ENCODE data around the gene CDHR3.
"Not testable (repeated sequence)": the region's sequence is repeated elsewhere in the genome, so short reads cannot be mapped to it uniquely, and the experiment has no call there.

CDHR3 gene, protein sequence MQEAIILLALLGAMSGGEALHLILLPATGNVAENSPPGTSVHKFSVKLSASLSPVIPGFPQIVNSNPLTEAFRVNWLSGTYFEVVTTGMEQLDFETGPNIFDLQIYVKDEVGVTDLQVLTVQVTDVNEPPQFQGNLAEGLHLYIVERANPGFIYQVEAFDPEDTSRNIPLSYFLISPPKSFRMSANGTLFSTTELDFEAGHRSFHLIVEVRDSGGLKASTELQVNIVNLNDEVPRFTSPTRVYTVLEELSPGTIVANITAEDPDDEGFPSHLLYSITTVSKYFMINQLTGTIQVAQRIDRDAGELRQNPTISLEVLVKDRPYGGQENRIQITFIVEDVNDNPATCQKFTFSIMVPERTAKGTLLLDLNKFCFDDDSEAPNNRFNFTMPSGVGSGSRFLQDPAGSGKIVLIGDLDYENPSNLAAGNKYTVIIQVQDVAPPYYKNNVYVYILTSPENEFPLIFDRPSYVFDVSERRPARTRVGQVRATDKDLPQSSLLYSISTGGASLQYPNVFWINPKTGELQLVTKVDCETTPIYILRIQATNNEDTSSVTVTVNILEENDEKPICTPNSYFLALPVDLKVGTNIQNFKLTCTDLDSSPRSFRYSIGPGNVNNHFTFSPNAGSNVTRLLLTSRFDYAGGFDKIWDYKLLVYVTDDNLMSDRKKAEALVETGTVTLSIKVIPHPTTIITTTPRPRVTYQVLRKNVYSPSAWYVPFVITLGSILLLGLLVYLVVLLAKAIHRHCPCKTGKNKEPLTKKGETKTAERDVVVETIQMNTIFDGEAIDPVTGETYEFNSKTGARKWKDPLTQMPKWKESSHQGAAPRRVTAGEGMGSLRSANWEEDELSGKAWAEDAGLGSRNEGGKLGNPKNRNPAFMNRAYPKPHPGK

DNA sequence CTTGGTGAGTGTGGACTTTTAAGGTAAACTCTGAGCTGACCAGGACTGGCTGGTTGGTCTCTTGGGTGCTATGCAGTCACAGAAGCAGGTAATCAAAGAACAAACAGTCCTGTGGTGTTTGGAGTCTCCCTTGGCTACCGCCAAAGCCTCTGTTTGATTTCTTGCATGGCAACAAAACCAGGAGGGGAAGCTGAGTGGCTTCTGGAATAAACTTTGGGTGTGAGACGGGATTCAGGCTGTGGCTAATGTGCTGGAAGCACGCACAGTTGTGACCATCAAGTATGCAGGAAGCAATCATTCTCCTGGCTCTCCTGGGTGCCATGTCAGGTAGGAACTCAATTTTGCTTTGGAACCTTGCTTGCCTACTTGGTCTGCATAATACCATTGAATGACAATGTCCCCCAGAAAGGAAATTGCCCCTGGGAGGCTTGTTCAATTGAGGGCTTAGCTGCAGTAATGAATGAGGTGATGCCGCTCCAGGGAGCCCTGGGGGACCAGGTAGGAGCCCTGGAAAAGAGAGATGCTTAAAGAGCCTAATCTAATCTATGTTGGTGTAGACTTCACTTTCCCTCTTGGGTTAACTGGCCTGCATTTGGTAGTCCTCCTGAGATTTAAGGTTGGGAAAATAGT is at the start of gene CDHR3:
Gene CDHR3, plus strand, starts transcription at position 227 of the 630 bp plus-strand sequence. Its CDS starts 55 bp downstream, at position 282.
- DNase-seq = no peak

DNA sequence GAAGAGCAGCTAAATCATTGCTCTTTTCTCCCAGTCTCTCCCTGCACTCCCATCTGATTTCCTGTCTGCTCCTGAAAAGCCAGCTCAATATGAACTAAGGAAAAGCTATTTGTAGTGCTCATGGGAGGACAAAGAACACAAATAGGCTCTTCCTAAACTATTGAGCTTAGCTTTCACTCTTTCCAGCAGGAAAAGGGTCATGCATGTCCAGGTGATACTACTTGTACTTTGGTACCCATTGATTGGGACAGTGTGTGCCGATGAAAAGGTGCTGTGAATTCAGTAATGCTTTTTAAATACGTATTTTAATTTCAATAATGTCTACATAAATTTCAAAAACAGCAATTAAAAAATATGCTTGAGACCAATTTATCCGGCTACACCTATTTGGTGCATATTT is 49.1 kb upstream of the CDHR3 start:
- no peak for DNase-seq

DNA sequence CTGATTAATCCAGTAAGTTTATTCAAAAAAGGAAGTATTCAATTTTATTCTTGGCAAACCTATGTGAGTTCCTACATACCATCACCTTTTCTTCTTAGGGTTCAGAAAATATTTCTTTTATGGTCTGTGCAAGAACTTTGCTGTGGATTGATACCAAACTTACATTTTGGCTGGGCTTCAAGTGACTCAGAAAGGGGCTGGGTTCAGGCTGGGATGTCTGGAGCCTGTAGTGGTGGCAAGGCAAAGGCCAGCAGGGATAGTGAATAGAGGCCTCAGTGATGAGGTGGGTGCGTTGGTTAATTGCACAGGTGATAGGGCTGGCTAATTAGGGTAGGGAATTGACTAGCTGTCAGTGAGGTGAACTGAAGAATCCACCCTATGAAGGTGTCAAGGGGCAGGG is 46.5 kb upstream of the CDHR3 start:
- DNase-seq = no peak

DNA sequence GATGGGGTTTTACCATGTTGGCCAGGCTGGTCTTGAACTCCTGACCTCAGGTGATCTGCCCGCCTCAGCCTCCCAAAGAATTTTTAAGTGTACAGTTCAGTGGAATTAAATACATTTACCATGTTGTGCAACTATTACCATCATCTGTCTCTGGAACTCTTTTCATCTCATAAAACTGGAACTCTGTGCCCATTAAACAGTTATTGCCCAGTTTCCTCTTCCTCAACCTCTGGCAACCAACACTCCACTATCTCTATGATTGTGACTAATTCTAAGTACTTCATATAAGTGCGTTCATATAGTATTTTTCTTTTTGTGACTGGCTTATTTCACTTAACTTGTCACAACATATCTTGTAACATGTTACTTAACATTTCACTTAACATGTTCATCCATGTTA is 45.4 kb upstream of the CDHR3 start:
- DNase-seq = no peak

DNA sequence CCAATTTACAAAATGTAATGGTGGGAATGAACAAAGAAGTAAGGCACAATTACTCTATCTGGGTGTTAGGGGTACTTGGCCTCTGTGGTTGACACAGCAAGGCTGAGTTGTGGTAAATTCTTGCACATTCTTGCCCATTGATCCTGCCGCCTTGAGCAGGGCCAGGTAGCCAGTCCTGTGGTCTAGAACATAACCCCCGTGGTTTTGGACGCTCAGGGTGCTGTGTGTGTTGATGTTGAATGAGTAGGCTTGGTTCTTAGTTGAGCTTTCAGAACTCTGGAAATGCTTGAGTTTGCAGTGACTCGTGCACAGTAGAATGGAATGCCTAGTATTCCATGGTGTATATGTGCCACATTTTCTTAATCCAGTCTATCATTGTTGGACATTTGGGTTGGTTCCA is 42.3 kb upstream of the CDHR3 start:
- DNase-seq = no peak

DNA sequence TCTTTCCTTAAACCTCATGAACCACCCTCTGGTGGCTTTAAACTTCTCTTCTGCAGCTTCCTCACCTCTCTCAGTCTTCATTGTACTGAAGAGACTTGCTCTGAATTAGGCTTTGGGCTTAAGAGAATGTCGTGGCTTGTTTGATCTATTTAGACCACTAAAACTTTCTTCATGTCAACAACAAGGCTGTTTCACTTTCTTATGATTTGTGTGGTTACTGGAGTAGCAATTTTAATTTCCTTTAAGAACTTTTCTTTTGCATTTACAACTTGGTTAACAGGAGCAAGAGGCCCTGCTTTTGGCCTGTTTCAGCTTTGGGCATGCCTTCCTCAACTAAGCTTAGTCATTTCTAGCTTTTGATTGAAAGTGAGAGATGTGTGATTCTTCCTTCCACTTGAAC is 38.1 kb upstream of the CDHR3 start:
- DNase-seq = no peak

DNA sequence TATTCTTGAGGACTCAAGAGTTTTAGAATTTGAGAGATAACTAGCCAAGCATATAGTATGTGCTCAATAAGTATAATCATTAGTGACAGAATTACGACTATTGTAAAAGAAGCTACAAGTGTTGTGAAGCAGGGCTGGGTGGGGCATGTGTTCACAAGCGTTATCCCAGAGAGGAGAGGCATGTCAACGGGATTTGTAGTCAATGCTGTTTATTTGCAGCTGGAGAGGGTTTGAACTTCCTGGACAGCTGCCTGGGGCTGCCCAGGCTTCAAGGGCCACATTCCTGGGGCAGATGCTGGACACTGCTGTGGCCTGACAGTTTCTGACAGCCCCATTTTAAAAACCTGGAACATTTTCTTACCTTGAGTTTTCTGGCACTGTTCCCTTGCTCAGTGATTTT is 36.9 kb upstream of the CDHR3 start:
- no peak for DNase-seq

DNA sequence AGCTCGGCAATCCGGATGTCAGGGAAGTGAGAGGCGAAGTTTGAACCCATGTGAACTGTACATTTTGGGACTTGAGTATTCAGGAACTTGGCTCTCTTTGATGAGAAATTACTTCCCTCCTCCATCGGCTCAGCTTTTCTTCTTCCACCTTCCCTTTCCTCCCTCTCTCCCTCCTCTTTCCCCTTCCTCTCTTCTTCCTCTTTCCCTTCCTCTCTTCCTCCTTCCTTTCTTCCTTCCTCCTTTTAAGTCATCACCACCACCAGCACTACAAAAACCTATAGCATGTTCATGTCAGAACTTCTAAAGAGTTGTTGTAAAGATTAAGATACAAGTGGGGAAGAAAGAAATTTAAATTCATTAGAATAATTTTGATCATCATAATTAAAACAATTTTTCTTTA is 31.9 kb upstream of the CDHR3 start:
- DNase-seq = no peak

DNA sequence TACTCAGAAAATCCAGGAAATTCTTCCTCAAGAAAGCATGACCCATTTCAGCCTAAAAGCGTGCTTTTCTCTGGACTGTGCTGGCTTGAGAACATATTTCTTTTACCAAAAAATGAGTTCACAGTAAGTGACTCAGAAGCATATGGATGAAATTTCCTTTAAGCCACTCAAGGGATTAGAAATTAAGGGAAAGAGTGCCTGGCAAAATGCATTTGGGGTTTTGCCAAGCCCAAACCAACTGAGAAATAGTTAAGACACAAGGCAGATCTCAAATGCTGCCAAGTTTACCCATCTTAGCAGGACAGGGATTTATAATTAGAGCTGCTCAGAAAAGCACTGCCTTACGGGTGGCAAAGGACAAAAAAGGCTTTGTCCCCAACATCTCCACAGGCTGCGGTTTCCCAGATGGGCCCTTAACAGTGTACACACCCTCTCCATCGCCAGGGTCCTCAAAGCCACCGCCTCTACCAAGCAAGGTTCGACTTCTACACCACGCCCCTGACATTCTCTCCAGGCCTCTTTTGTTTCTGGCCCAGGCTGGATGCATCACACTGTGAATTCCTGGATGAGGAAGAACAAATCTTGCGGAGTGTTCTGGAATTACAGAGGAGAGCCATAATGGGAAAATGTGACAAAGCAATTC is 30.1 kb upstream of the CDHR3 start:
- DNase-seq = peak in 9 of 51 donors; percentile 1 to 48 (median 37)

DNA sequence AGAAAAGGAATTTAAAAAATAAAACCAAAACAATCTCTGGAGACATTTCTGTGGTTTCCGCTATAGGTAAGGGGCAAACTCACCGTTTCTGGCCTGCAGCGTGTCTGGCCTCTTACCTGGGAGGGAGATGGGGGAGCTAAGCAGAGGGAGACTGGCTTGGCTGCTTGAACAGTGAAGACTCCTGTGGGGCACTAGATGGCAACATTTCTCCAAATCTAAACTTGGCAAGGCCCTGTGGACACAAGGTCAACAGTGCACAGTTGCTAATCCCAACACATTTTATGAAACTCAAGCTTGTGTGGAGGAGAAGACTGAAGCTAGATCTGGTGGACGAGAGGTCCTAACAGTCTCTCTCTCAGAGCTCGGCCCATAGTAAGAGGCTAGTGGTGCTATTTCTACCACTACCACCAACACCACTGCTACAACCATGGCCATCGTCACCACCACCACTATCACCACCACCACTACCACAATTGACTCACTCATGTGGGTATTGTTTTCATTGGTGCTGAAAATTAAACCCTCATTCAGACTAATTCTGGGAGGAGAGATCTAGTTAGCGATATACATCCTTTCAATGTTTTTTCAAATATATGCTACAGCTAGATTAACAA is 28.4 kb upstream of the CDHR3 start:
- peak in 10 of 51 donors; percentile 1 to 16 (median 5) for DNase-seq

DNA sequence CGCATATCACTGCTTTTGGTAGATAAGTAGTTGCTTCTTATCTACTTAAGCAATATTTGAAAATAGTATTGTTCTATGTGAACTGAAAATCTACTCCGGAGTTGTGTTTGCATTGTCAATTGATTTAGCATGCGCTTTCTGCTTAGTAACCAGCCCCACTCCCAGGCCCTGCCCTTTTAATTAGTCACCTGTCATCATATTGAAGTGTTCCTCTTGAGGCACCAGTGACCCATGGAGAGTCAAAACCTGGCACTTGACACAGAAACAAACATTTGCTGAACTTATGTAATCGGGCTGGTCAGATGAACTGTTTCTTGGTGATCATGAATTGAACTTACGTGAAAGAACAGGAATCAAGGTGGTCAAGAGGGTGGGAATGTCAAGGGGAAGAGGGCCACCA is 27.8 kb upstream of the CDHR3 start:
- DNase-seq = no peak

DNA sequence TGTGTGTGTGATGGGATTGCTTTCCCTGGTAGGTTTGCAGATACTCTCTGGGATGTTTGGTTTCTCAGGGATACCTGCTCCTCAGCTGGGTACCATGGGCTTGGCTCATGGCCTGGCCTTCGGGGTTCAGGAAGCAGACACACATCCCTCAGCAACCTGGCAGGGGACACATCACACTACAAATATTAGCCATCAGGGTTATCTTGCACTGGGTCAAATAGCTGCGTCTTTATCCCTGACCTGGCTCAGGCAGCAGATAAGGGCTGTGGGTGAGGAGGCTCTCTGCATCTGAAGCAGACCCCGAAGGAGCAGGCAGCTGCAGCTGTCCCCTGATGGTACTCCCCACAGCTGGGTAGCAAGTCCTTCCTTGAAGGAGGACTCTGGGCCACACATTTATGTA is 25.7 kb upstream of the CDHR3 start:
- no peak for DNase-seq

DNA sequence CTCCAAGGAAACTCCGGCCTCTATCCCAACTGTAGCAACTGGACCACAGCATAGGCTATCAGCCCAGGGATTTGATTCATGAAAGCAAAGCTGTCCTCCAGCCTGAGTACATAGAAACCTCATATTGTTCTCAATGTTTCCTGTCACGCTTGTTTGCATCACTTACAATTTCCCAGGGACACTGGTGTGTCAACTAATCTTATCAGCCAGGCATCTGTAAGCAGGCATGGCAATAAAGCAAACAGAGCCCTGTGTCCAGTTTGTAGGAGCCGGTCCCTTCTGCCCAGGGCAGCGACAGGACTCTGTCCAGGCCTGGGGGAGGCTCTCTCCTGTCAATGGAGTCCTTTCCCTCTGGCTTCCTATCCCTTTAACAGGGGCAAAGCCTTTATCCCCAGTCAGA is 23.0 kb upstream of the CDHR3 start:
- no peak for DNase-seq

DNA sequence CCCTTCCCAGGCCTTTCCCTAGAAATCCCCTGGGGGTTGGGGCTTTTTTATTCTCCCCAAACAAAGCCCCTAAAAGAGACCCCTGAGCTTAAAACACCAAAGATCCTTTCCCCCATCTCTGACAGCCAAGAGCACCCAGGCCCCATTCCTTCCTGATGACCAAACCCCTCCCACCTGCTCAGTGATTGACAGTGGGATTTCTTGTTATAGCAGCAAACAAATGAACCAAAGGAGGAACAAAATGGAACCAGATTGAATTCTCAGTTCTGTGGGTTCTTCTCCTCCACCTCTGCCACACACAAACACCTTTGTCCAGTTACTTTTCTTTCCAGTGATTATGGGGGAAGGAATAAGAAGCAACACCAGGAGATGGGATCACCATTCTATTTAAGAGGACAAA is 21.5 kb upstream of the CDHR3 start:
- DNase-seq = no peak

DNA sequence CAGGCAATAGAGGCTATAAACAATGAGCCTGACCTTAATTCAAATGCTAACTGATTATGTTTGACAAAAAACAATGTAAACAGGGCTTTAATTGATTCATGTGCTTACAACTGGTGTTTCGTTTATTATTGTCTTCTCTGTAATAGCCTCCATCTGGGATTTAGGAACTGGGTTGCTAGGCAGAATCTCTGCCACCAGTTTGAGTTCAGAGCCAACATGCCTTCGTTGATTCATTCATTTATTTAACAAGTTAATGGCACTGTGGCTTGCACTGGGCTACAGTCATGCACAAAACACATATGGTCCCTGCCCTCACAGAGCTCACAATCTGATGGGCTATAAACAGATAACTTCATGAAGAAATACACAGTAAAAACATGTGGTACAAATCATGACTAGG is 19.6 kb upstream of the CDHR3 start:
- DNase-seq = no peak

DNA sequence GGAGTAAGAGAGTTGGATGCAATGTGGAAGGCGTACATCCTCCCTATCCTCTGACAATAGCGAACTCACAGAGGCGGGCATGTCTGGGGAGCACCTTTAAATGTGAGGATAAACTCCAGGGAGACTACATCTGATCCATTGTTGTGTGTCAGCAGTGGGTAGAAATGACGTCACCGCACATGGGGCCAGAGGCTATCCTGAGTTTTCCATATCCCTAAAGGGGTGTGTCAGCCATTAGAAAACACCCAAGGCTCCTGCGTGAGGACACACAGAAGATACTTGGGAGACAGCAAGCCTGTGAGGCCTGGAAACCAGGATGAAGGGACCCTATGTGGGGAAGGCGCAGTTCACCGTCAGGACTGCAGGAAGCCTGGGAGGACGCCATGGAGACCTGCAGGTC is 17.2 kb upstream of the CDHR3 start:
- no peak for DNase-seq

DNA sequence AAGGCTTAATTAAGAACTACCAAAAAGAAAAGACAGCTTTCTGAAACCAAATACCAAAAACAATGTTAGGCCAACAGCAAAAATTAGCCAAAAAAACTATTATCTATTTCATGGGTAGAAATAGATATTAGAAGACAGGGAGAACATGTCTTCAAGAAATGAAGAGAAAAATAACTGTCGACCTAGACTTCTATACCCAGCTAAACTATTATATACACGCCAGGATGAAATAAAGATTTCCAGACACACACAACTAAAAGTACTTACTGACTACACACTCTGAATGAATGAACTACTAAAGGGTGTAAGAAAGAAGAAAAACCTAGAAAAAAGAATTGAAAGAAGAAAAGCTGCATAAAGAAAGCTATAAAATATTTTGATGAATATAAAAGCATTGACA is 11.5 kb upstream of the CDHR3 start:
- DNase-seq = no peak

DNA sequence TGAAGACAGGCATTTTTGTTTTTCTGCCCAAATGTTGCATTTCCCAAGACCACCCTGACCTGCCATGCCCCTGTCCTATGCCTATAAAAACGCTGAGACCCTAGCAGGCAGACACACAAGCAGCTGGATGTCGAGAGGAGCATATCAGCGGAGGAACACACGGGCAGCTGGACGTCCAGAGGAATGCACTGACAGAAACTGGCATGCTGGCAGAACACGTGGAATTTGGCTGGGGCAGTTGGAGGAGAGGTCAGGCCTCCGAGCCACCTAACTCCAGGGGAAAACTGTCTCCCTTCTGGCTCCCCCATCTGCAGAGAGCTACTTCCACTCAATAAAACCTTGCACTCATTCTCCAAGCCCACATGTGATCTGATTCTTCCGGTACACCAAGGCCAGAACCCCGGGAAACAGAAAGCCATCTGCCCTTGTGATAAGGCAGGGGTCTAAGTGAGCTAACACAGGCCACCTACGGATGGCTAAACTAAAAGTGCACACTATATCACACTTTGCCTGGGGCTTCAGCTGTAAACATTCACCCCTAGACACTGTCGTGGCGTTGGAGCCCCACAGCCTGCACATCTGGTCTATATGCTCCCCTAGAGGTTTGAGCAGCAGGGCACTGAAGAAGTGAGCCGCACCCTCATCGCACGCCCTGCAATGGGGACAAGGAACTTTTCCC is 10.0 kb upstream of the CDHR3 start:
- no peak for DNase-seq

DNA sequence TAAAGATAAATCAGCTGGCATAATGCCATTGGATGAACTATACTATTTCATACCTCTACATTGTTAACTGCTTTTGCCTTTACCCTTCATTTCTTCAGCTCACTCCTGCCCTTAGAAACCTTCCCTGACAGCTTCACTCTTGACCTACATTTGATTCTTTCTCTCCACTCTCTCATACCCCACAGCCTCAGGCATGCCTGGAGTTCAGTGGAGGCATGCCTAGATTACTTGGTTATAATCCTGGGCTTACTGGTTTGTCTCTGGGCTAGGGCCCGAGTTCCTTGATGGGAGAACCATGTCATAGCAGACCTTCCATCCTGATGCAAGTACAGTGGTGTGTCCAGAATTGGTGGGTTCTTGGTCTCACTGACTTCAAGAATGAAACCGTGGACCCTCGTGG is 8.4 kb upstream of the CDHR3 start:
- no peak for DNase-seq

DNA sequence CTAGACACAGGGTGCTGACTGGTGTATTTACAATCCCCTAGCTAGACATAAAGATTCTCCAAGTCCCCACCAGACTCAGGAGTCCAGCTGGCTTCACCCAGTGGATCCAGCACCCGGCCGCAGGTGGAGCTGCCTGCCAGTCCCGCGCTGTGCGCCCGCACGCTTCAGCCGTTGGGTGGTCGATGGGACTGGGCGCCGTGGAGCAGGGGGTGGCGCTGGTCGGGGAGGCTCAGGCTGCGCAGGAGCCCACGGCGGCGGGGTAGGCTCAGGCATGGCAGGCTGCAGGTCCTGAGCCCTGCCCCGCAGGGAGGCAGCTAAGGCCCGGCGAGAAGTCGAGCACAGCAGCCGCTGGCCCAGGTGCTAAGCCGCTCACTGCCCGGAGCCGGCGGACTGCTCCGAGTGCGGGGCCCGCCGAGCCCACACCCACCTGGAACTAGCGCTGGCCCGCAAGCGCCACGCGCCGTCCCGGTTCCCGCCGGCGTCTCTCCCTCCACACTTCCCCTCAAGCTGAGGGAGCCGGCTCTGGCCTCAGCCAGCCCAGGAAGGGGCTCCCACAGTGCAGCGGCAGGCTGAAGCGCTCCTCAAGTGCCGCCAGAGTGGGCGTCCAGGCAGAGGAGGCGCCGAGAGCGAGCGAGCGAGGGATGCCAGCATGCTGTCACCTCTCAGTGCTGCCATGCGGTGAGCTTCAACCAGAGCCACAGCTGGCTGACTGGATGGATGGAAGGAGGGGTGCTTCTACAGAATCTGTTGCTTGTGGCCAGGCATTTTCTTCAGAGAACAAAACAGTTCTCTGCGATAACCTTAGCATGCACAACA is 7.2 kb upstream of the CDHR3 start:
- not testable (repeated sequence) for DNase-seq
